Liver (tissue), 9 donors: ENCODE results near the gene COL7A1. TPM values are rescaled to one million over a fixed set of nuclear protein-coding genes. Genes with fewer than 3 reads are reported as not detected.

Experiments used
- DNase-seq: peaks from one replicate; pipeline ENCODE4 v3.0.0-alpha.2; 2017; ENCODE audit warnings: low spot score
- H3K27ac ChIP-seq, 2 donors: one replicate each; pipeline ENCODE4 v1.7.0; 2013; ENCODE audit warnings: inconsistent platforms in 2 of 2, low read length in 2 of 2, control low read depth in 1 of 2, low read depth in 1 of 2, mild to moderate bottlenecking in 1 of 2
- H3K27me3 ChIP-seq, 4 donors: one replicate each; pipeline versions ENCODE4 v1.6.1 to v1.7.0; 2013; ENCODE audit warnings: low read length in 3 of 4, inconsistent platforms in 1 of 4, mild to moderate bottlenecking in 1 of 4, moderate library complexity in 1 of 4; ENCODE audit not compliant: control insufficient read depth in 4 of 4, insufficient read depth in 4 of 4
- H3K36me3 ChIP-seq, 4 donors: one replicate each; pipeline versions ENCODE4 v1.6.1 to v1.7.0; 2013; ENCODE audit warnings: low read length in 3 of 4, mild to moderate bottlenecking in 3 of 4, low read depth in 1 of 4, moderate library complexity in 1 of 4; ENCODE audit not compliant: control insufficient read depth in 4 of 4, insufficient read depth in 3 of 4
- H3K4me1 ChIP-seq, 4 donors: one replicate each; pipeline versions ENCODE4 v1.6.1 to v1.7.0; 2013; ENCODE audit warnings: low read length in 3 of 4, mild to moderate bottlenecking in 3 of 4, moderate library complexity in 1 of 4; ENCODE audit not compliant: control insufficient read depth in 4 of 4, insufficient read depth in 4 of 4
- H3K4me3 ChIP-seq, 3 donors: one replicate each; pipeline versions ENCODE4 v1.6.1 to v1.7.0; 2013; ENCODE audit warnings: low read length in 3 of 3, control low read depth in 1 of 3, low read depth in 1 of 3, mild to moderate bottlenecking in 1 of 3
- H3K9ac ChIP-seq, 2 donors: one replicate each; pipeline ENCODE4 v1.7.0; 2013; ENCODE audit warnings: low read length in 2 of 2, mild to moderate bottlenecking in 2 of 2, moderate library complexity in 2 of 2, control low read depth in 1 of 2, low read depth in 1 of 2
- H3K9me3 ChIP-seq, 4 donors: one replicate each; pipeline versions ENCODE4 v1.6.1 to v1.7.0; 2013; ENCODE audit warnings: low read length in 3 of 4; ENCODE audit not compliant: control insufficient read depth in 4 of 4
- ATF3 ChIP-seq: IDR thresholded peaks from 2 replicates; pipeline ENCODE4 v1.6.1; 2016; ENCODE audit warnings: antibody characterized with exemption
- CTCF ChIP-seq: fragments of 150-350 bp; IDR thresholded peaks from 2 replicates; pipeline ENCODE4 v1.5.1; 2017; ENCODE audit warnings: improper control_type of control experiment, low read depth, low read length; ENCODE audit not compliant: missing input control
- EGR1 ChIP-seq, 2 donors: IDR thresholded peaks; 2 replicates each; pipeline ENCODE4 v1.6.1; 2016 to 2018; ENCODE audit warnings: antibody characterized with exemption in 2 of 2, low read depth in 2 of 2
- FOXA1 ChIP-seq: IDR thresholded peaks from 2 replicates; pipeline ENCODE4 v1.6.1; 2016; ENCODE audit warnings: antibody characterized with exemption
- FOXA2 ChIP-seq: IDR thresholded peaks from 2 replicates; pipeline ENCODE4 v1.6.1; 2016; ENCODE audit warnings: antibody characterized with exemption
- GABPA ChIP-seq, 2 donors: IDR thresholded peaks in 1 of 2; conservative IDR thresholded peaks in 1 of 2; 2 replicates each; pipeline ENCODE4 v1.6.1; 2016; ENCODE audit warnings: antibody characterized with exemption in 2 of 2, mild to moderate bottlenecking in 1 of 2, moderate library complexity in 1 of 2
- HNF4A ChIP-seq, 2 donors: conservative IDR thresholded peaks; 2 replicates each; pipeline ENCODE4 v1.6.1; 2016; ENCODE audit warnings: antibody characterized with exemption in 2 of 2, mild to moderate bottlenecking in 2 of 2
- HNF4G ChIP-seq: IDR thresholded peaks from 2 replicates; pipeline ENCODE4 v1.6.1; 2016; ENCODE audit warnings: antibody characterized with exemption
- JUND ChIP-seq, 2 donors: IDR thresholded peaks; 2 replicates each; pipeline ENCODE4 v1.6.1; 2016; ENCODE audit warnings: antibody characterized with exemption in 2 of 2
- MAX ChIP-seq: IDR thresholded peaks from 2 replicates; pipeline ENCODE4 v1.6.1; 2016; ENCODE audit warnings: antibody characterized with exemption
- NR2F2 ChIP-seq: IDR thresholded peaks from 2 replicates; pipeline ENCODE4 v1.6.1; 2016; ENCODE audit warnings: antibody characterized with exemption
- RAD21 ChIP-seq, 2 donors: IDR thresholded peaks; 2 replicates each; pipeline ENCODE4 v1.6.1; 2016; ENCODE audit warnings: antibody characterized with exemption in 2 of 2, mild to moderate bottlenecking in 2 of 2
- REST ChIP-seq: IDR thresholded peaks from 2 replicates; pipeline ENCODE4 v1.6.1; 2016; ENCODE audit warnings: antibody characterized with exemption, mild to moderate bottlenecking
- RXRA ChIP-seq, 2 donors: IDR thresholded peaks; 2 replicates each; pipeline ENCODE4 v1.6.1; 2017 to 2018; ENCODE audit warnings: antibody characterized with exemption in 2 of 2, mild to moderate bottlenecking in 1 of 2
- SP1 ChIP-seq: IDR thresholded peaks from 2 replicates; pipeline ENCODE4 v1.6.1; 2018; ENCODE audit warnings: antibody characterized with exemption, mild to moderate bottlenecking
- TAF1 ChIP-seq: conservative IDR thresholded peaks from 2 replicates; pipeline ENCODE4 v1.6.1; 2016; ENCODE audit warnings: antibody characterized with exemption, mild to moderate bottlenecking
- YY1 ChIP-seq: IDR thresholded peaks from 2 replicates; pipeline ENCODE4 v1.6.1; 2016; ENCODE audit warnings: antibody characterized with exemption, mild to moderate bottlenecking
- ZBTB33 ChIP-seq: IDR thresholded peaks from 2 replicates; pipeline ENCODE4 v1.6.1; 2016; ENCODE audit warnings: antibody characterized with exemption
- WGBS: extraction: QIAGEN DNeasy Blood & Tissue Kit; methylation state at CpG from one replicate; pipeline ENCODE4 v1.1.7; 2013; 5-methylcytosine and 5-hydroxymethylcytosine counted together
- polyA plus RNA-seq, 2 donors: library from polyadenylated mRNA; stranded (reverse) in 1 of 2; unstranded in 1 of 2; fragments of 200-250 nt in 1 of 2; fragments of >200 nt in 1 of 2; fragmentation: Nextera tagmentation in 1 of 2; extraction: Ambion mirVana in 1 of 2; gene quantifications; one replicate each; pipeline versions ENCODE4 v1.2.1 to v1.2.3, GENCODE V29; 2013 to 2015
- total RNA-seq, 2 donors: library from RNA; depleted of rRNA; stranded (reverse); fragments of >200 nt; gene quantifications; one replicate each; pipeline ENCODE4 v1.2.3, GENCODE V29; 2014
- donor health status: healthy.
- donor health status: healthy.
- donor health status: healthy.
- donor health status: healthy.
- donor health status: healthy.

COL7A1 gene
- total and polyA plus RNA-seq, 4 donors: 0.24 to 0.84 (median 0.40) TPM

GRCh38 chr3:48634661-48635221 is 39.6 kb upstream of the COL7A1 start:
- H3K9ac ChIP-seq: peak overlapping the region; percentile 42 to 70
- no peaks in the 10 kb centered on the region for H3K27me3 ChIP-seq
- WGBS: 4% methylated on average over 30 of the region's 30 CpGs
- H3K27ac ChIP-seq: peak overlapping the region; percentile 53 to 71
- peaks cover 0 to 12% (median 4%) of the 10 kb centered on the region in 4 donors for H3K36me3 ChIP-seq
- no peak for TF ChIP-seq ZBTB33
- no peak for TF ChIP-seq RXRA (IDR thresholded peaks at IDR 0.05)
- TF ChIP-seq RAD21 (IDR thresholded peaks at IDR 0.05): no peak
- TF ChIP-seq MAX: no peak
- TF ChIP-seq SP1: no peak
- TF ChIP-seq FOXA2: no peak
- TF ChIP-seq CTCF: no peak
- TF ChIP-seq HNF4G: no peak
- no peak for TF ChIP-seq TAF1
- H3K4me1 ChIP-seq: peaks cover 5 to 28% (median 16%) of the 10 kb centered on the region in 4 donors
- no peaks in the 10 kb centered on the region for H3K9me3 ChIP-seq
- peak; percentile 57 for DNase-seq
- peak overlapping the region; percentile 65 to 84 (median 74) for H3K4me3 ChIP-seq

- Histone ChIP-seq H3K27ac (no peak overlapping the region), H3K36me3 (peaks cover 0 to 16% (median 4%) of the 10 kb centered on the region in 4 donors), H3K27me3 (no peaks in the 10 kb centered on the region)
These were observed 38.6 kb upstream of the COL7A1 start for GRCh38 chr3:48633743-48634142.

More at GRCh38 chr3:48633743-48634142, 38.6 kb upstream of the COL7A1 start:
- peaks cover 5 to 28% (median 16%) of the 10 kb centered on the region in 4 donors for H3K4me1 ChIP-seq
- peak overlapping the region in 1 of 2 donors; percentile 37 for H3K9ac ChIP-seq
- H3K4me3 ChIP-seq: no peak overlapping the region
- DNase-seq: no peak
- H3K9me3 ChIP-seq: no peaks in the 10 kb centered on the region
- WGBS: 93% methylated on average over 2 of the region's 2 CpGs
- TF ChIP-seq SP1 (no peak), REST (no peak), HNF4A (conservative IDR thresholded peaks at IDR 0.05) (no peak), TAF1 (no peak), ATF3 (no peak), MAX (no peak), GABPA (IDR thresholded peaks at IDR 0.05 in 1 of 2, conservative IDR thresholded peaks at IDR 0.05 in 1 of 2) (no peak), NR2F2 (no peak), EGR1 (IDR thresholded peaks at IDR 0.05; ENCODE audit: low read depth in 2 of 2) (no peak), FOXA2 (no peak), FOXA1 (no peak), RAD21 (IDR thresholded peaks at IDR 0.05) (no peak), CTCF (no peak), RXRA (IDR thresholded peaks at IDR 0.05) (no peak), JUND (IDR thresholded peaks at IDR 0.05) (no peak), YY1 (no peak), ZBTB33 (no peak), HNF4G (no peak)
